HG03575 (cell line): Measurements from ENCODE around the gene SETBP1.

Source experiments
- ATAC-seq: cut with Tn5 transposase; IDR thresholded peaks from one replicate; pipeline ENCODE4 v1.9.1; 2021; ENCODE audit not compliant: unreplicated experiment, insufficient number of reproducible peaks, low FRiP score; ENCODE audit errors: extremely low read depth

The SETBP1 gene

DNA sequence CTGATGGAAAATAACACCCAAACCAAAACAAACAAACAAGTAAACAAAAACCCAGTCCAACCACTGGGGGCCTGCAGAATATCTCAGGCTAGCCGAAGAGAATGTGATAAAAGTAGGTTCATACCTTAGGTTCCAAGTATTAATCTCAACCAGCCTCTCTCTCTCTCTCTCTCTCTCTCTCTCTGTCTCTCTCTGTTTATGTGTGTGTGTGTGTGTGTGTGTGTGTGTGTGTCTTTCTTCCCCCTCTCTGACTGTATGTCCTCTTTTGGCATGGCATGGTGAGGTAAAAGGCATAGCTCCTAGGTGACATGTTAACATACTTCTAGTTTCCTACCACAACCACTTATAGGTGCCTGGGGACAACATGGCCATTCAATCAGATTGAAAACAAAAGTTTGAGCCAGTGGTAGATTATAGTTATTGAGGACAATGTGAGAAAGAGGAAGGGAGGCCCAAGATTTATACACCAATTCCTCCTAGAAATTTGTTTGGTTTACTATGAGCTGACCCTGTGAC is 93.0 kb downstream of the SETBP1 start:
- no peak for ATAC-seq

DNA sequence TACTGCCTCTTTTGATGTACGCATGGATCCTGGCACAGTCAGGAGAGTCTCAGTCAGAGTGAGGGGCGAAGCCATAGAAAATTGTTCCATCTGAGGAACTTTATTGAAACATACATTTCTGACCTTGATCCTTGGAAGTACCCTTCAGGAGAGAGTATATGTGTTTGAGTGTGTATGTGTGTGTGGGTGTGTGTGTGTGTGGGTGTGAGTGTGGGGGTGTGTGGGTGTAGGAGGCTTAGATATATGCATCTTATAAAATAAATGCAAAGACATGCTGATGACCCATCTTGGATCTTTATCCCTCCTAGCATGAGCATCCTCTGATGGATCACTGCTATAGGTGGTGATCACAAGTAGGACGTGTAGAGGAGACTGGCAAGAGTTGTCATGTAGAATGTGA is 93.5 kb downstream of the SETBP1 start:
- ATAC-seq: no peak

GRCh38 chr18:44777457-44778192 is 96.9 kb downstream of the SETBP1 start:
- ATAC-seq: no peak

DNA sequence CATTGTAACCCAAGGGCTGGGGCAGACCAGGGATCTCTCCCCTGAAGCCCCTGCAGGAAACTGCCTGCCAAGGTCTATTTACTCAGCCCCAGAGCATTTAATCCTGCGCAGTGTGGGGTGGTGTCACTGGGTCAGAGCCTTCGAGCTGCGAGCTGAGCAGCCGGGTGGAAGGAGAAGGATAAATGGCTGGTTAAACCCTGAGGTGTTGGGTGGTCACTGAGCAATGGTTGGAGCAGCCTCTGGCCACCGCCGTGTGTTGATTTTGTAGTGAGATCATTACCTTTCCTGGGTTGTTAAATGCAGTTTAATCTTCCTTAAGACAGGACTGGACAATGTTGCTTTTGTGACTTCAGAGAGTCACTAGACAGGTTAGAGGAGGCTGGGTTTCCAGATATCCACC is 98.1 kb downstream of the SETBP1 start:
- no peak for ATAC-seq

DNA sequence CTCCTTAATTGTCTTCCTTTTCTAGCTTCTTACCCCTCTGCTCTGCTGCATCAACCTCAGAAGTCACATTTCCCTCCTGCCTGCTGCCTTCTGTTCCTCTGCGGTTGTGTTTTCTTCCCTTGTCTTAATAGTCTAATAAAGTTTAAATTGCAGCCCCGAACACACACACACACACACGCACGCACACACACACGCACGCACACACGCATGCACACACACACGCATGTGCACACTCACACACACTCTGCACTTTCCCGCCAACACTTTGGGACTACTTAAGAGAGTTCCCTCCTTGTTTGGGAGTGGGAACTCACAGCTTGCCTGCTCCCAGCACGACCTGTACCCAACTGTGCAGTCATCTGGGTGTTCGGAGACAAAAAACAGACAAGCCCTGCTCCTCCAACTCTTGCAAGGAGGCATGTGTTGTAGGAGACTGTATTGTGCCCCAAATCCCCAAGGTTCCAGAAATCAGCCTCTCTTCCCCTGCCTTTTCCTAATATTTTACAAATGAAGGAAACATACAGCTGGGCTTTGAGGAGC is 99.1 kb downstream of the SETBP1 start:
- no peak for ATAC-seq

GRCh38 chr18:44781886-44782285 is 101.2 kb downstream of the SETBP1 start:
- ATAC-seq: no peak

- ATAC-seq: no peak
These were observed 101.9 kb downstream of the SETBP1 start for GRCh38 chr18:44782617-44783016.

GRCh38 chr18:44783371-44783770 is 102.7 kb downstream of the SETBP1 start:
- no peak for ATAC-seq

DNA sequence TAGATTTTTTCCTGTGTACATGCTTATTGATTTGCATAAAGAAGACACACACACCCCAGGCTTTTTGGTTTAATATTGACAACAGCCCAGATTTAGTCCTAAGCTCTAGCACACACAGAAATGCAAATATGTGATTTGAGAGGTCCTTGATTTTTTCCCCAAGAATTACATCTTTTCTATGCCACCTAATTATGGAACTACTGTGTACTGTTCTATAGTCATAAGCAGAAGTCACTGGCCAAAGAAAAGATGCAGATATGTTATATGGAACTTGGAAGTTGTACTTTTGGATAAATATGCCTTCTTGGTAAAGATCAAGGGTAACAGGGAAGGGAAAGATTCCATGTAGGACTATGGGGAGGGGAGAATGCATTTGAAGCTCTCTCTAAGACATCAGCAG is 105.6 kb downstream of the SETBP1 start:
- ATAC-seq: no peak

GRCh38 chr18:44786688-44787087 is 106.0 kb downstream of the SETBP1 start:
- peak; percentile 51 for ATAC-seq

GRCh38 chr18:44788334-44788733 is 107.6 kb downstream of the SETBP1 start:
- ATAC-seq: no peak

GRCh38 chr18:44789710-44790109 is 109.0 kb downstream of the SETBP1 start:
- ATAC-seq: no peak

- no peak for ATAC-seq
These were observed 110.2 kb downstream of the SETBP1 start for GRCh38 chr18:44790860-44791259.

DNA sequence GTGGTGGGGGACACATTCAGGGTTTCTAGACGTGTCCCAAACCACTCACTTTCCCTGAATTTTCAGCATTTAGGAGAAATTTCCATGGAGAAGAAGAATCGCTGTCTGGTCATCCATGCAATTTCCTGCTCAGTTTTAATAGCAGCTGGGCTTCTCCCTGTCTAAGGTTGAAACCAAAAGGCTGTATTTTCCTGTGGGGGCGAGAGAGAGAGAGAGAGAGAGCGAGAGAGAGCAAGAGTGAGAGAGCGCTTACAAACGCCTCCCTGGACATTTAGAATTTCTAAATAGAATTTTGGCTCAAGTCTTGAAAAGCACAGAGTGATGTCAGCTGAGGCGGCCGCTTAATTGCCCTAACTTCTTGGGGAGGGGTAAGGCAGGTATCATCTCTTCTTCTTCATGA is 110.8 kb downstream of the SETBP1 start:
- ATAC-seq: no peak

GRCh38 chr18:44792456-44793061 is 111.9 kb downstream of the SETBP1 start:
- no peak for ATAC-seq

- ATAC-seq: no peak
These were observed 112.5 kb downstream of the SETBP1 start for GRCh38 chr18:44793194-44793593.

DNA sequence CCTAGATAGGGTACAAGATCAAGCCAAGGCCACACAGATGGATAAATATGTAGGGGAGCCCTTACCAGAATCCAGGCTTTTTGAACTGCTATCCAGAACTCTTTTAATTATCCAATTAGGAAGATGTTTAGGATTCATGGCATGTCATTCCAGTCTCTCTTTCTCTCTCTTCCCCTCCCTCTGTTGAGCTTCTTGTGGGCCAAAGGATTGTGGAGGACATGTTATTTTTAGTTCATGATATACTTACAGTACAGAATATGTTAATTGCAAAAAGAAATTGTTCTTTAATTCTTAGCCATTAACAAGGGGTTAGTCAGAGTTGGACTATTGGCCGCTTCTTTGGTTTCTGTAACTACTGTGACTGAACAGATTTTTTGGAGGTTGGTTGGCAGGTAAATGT is 113.0 kb downstream of the SETBP1 start:
- no peak for ATAC-seq

DNA sequence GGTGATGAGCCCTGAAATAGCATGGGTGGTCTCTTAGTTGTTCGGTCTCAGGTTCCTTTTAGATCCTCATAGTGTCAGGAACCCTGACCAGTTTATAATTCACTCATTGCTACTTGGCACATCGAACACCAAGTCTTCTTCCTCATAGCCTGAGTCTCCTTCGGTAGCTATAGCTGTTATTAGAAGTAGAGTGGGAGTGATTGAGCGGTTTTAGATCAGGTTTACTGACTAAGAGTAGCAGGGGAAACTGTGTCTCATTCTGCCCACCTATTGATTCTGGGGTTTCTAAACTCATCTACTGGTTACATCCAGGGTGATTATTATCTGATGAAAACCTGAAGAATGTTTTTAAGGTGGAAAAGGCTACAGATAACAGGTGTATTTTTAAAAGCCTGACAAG is 114.6 kb downstream of the SETBP1 start:
- no peak for ATAC-seq

GRCh38 chr18:44796429-44797428 is 116.0 kb downstream of the SETBP1 start:
- no peak for ATAC-seq
